Astrocyte (in vitro differentiated cells and primary cell): ENCODE data around the gene RPEL1. TPM values are rescaled to one million over a fixed set of nuclear protein-coding genes. Genes with fewer than 3 reads are reported as not detected.

ENCODE experiments used
- DNase-seq: peaks from one replicate; pipeline ENCODE4 v3.0.0-alpha.2; 2010; ENCODE audit warnings: low read depth
- FAIRE-seq: peaks from 2 replicates; lab custom pipeline; 2011; peaks lifted over from hg19 to GRCh38; lab: Jason Lieb, UNC
- H2AFZ ChIP-seq: 2 replicates; pipeline ENCODE4 v1.6.0; 2012; ENCODE audit warnings: low read depth, low read length, inconsistent platforms
- H3K27ac ChIP-seq: 2 replicates; pipeline ENCODE4 v1.5.1; 2011; ENCODE audit warnings: low read depth, low read length, inconsistent platforms
- H3K27me3 ChIP-seq: 2 replicates; pipeline ENCODE4 v1.6.0; 2011; ENCODE audit warnings: low read length, inconsistent platforms; ENCODE audit not compliant: insufficient read depth
- H3K36me3 ChIP-seq: 2 replicates; pipeline ENCODE4 v1.5.1; 2011; ENCODE audit warnings: low read length, inconsistent platforms; ENCODE audit not compliant: insufficient read depth
- H3K4me1 ChIP-seq: 2 replicates; pipeline ENCODE4 v1.5.1; 2011; ENCODE audit warnings: low read length, inconsistent platforms; ENCODE audit not compliant: insufficient read depth
- H3K4me2 ChIP-seq: 2 replicates; pipeline ENCODE4 v1.6.0; 2012; ENCODE audit warnings: low read length, inconsistent platforms
- H3K4me3 ChIP-seq: 2 replicates; pipeline ENCODE4 v1.5.1; 2011; ENCODE audit warnings: low read depth, mild to moderate bottlenecking, low read length, inconsistent platforms; ENCODE audit not compliant: insufficient read depth
- H3K79me2 ChIP-seq: 2 replicates; pipeline ENCODE4 v1.6.0; 2012; ENCODE audit warnings: mild to moderate bottlenecking, low read length, inconsistent platforms; ENCODE audit not compliant: insufficient read depth
- H3K9ac ChIP-seq: 2 replicates; pipeline ENCODE4 v1.6.0; 2012; ENCODE audit warnings: mild to moderate bottlenecking, low read length, inconsistent platforms
- H3K9me3 ChIP-seq: 2 replicates; pipeline ENCODE4 v1.5.1; 2012; ENCODE audit warnings: low read depth, mild to moderate bottlenecking, low read length, inconsistent platforms; ENCODE audit not compliant: insufficient read depth
- H4K20me1 ChIP-seq: 2 replicates; pipeline ENCODE4 v1.6.0; 2012; ENCODE audit warnings: low read length, inconsistent platforms; ENCODE audit not compliant: insufficient read depth
- H3K27ac Mint-ChIP-seq: one replicate; pipeline ENCODE4 v1.8.0; 2021; ENCODE audit warnings: mild to moderate bottlenecking, mixed read lengths; ENCODE audit not compliant: unreplicated experiment
- H3K27me3 Mint-ChIP-seq: one replicate; pipeline ENCODE4 v1.8.0; 2021; ENCODE audit warnings: low read depth, mixed read lengths; ENCODE audit not compliant: unreplicated experiment
- H3K36me3 Mint-ChIP-seq: one replicate; pipeline ENCODE4 v1.8.0; 2021; ENCODE audit warnings: low read depth, mixed read lengths; ENCODE audit not compliant: unreplicated experiment
- H3K4me1 Mint-ChIP-seq: one replicate; pipeline ENCODE4 v1.8.0; 2021; ENCODE audit warnings: low read depth, mixed read lengths; ENCODE audit not compliant: unreplicated experiment
- H3K4me3 Mint-ChIP-seq: one replicate; pipeline ENCODE4 v1.8.0; 2021; ENCODE audit warnings: mild to moderate bottlenecking, moderate library complexity, mixed read lengths; ENCODE audit not compliant: unreplicated experiment
- H3K9me3 Mint-ChIP-seq: one replicate; pipeline ENCODE4 v1.8.0; 2021; ENCODE audit warnings: mild to moderate bottlenecking, mixed read lengths; ENCODE audit not compliant: unreplicated experiment
- EZH2 ChIP-seq: IDR thresholded peaks from 2 replicates; pipeline ENCODE4 v1.6.1; 2012; ENCODE audit warnings: mild to moderate bottlenecking, low read length, inconsistent platforms; ENCODE audit not compliant: insufficient read depth
- total RNA-seq: library from RNA; stranded (reverse); gene quantifications from 2 replicates; pipeline ENCODE4 v1.2.1, GENCODE V29; 2021
- TF ChIP-seq, protein P1 (sequence below): IDR thresholded peaks from 2 replicates; pipeline ENCODE4 v1.5.1; 2011; ENCODE audit warnings: low read depth, mild to moderate bottlenecking, inconsistent platforms, low read length, moderate library complexity; ENCODE audit not compliant: insufficient read depth

The RPEL1 gene
- total RNA-seq, 1 donor from 2014 or later, result not detected

DNA sequence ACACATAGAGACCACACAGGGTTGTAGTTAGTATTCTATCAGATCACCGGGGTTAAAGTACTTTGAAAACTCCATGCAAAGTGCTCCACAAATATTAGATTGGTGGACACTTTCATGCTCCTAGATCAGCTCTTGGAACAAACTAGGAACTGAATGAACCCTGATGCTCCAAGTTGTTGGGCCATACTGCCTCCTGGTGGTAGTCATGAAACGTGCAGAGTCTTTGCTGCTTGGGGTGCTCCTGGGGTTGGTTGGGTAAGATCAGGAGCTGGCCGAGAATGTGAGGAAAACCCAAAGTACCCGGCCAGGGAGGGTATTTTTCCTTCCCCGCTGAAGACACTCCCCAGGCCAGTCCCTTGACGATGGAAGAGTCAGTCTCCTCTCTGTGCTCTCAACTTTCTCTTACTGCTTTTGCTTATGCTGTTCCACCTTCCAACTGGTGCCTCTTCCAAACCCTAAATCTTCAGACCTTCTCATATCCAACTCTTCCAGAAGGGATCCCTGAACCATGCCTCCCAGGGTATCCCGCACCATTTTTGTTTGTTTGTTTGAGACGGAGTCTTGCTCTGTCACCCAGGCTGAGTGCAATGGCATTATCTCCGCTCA is 918 bp upstream of the RPEL1 start:
- no peak overlapping the region for H2AFZ ChIP-seq

DNA sequence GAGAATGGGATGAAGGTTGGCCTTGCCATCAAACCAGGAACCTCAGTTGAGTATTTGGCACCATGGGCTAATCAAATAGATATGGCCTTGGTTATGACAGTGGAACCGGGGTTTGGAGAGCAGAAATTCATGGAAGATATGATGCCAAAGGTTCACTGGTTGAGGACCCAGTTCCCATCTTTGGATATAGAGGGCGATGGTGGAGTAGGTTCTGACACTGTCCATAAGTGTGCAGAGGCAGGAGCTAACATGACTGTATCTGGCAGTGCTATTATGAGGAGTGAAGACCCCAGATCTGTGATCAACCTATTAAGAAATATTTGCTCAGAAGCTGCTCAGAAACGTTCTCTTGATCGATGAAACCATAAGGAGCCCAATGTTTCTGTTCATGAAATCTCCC is 637 bp downstream of the RPEL1 start:
- Histone ChIP-seq H3K27me3 (no peaks in the 10 kb centered on the region), H3K4me2 (no peak overlapping the region), H4K20me1 (no peaks in the 10 kb centered on the region), H3K9ac (no peak overlapping the region), H3K36me3 (no peaks in the 10 kb centered on the region), H3K9me3 (no peaks in the 10 kb centered on the region), H3K27ac (no peak overlapping the region), H3K79me2 (no peaks in the 10 kb centered on the region), H3K4me1 (peaks cover 5% of the 10 kb centered on the region), H2AFZ (no peak overlapping the region), H3K4me3 (no peak overlapping the region)
- Mint-ChIP-seq H3K4me3 (no peak overlapping the region), H3K27me3 (no peaks in the 10 kb centered on the region), H3K27ac (no peak overlapping the region), H3K36me3 (no peaks in the 10 kb centered on the region), H3K4me1 (peaks cover 7% of the 10 kb centered on the region), H3K9me3 (peaks cover 3% of the 10 kb centered on the region)
- TF ChIP-seq, protein P1, sequence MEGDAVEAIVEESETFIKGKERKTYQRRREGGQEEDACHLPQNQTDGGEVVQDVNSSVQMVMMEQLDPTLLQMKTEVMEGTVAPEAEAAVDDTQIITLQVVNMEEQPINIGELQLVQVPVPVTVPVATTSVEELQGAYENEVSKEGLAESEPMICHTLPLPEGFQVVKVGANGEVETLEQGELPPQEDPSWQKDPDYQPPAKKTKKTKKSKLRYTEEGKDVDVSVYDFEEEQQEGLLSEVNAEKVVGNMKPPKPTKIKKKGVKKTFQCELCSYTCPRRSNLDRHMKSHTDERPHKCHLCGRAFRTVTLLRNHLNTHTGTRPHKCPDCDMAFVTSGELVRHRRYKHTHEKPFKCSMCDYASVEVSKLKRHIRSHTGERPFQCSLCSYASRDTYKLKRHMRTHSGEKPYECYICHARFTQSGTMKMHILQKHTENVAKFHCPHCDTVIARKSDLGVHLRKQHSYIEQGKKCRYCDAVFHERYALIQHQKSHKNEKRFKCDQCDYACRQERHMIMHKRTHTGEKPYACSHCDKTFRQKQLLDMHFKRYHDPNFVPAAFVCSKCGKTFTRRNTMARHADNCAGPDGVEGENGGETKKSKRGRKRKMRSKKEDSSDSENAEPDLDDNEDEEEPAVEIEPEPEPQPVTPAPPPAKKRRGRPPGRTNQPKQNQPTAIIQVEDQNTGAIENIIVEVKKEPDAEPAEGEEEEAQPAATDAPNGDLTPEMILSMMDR, result peak; percentile 8
- no peak for TF ChIP-seq EZH2
- DNase-seq, result no peak
- FAIRE-seq, result no peak

More for the DNA sequence above, 918 bp upstream of the RPEL1 start:
- no peaks in the 10 kb centered on the region for H4K20me1 ChIP-seq
- no peak overlapping the region for H3K4me3 ChIP-seq
- H3K36me3 ChIP-seq, result no peaks in the 10 kb centered on the region
- no peak overlapping the region for H3K4me3 Mint-ChIP-seq
- H3K79me2 ChIP-seq, result no peaks in the 10 kb centered on the region
- no peaks in the 10 kb centered on the region for H3K9me3 Mint-ChIP-seq
- peak; percentile 45 for FAIRE-seq
- H3K4me2 ChIP-seq, result no peak overlapping the region
- H3K4me1 ChIP-seq, result peaks cover 7% of the 10 kb centered on the region
- H3K36me3 Mint-ChIP-seq, result no peaks in the 10 kb centered on the region
- no peak overlapping the region for H3K27ac ChIP-seq
- no peaks in the 10 kb centered on the region for H3K9me3 ChIP-seq
- H3K9ac ChIP-seq, result no peak overlapping the region
- peaks cover 7% of the 10 kb centered on the region for H3K4me1 Mint-ChIP-seq
- H3K27me3 Mint-ChIP-seq, result no peaks in the 10 kb centered on the region
- no peak for DNase-seq
- no peaks in the 10 kb centered on the region for H3K27me3 ChIP-seq
- no peak overlapping the region for H3K27ac Mint-ChIP-seq
- TF ChIP-seq EZH2, result no peak
- TF ChIP-seq, protein P1, result peak; percentile 93

DNA sequence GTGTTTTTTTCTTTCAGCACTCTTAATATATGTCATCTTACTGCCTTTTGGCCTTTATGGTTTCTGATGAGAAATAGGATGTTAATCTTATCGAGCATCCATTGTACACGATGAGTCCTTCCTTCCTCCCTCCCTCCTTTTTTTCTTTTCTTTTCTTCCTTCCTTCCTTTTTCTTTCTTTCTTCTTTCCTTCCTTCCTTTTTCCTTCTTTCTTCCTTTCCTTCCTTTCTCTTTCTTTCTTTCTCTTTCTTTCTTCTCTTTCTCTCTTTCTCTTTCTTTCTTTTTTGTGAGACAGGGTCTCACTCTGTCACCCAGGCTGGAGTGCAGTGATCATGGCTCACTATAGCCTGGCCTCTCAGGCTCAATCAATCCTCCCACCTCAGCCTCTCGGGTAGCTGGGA is 8.4 kb downstream of the RPEL1 start:
- no peak overlapping the region for H3K9ac ChIP-seq
- no peak overlapping the region for H3K4me2 ChIP-seq
- H3K9me3 ChIP-seq, result no peaks in the 10 kb centered on the region
- H3K27me3 Mint-ChIP-seq, result no peaks in the 10 kb centered on the region
- H2AFZ ChIP-seq, result no peak overlapping the region
- H3K27me3 ChIP-seq, result no peaks in the 10 kb centered on the region
- no peak overlapping the region for H3K4me3 Mint-ChIP-seq
- H3K27ac ChIP-seq, result no peak overlapping the region
- no peak overlapping the region for H3K4me3 ChIP-seq
- DNase-seq (no peak), FAIRE-seq (no peak)
- peaks cover 2% of the 10 kb centered on the region for H3K36me3 Mint-ChIP-seq
- no peaks in the 10 kb centered on the region for H3K79me2 ChIP-seq
- H4K20me1 ChIP-seq, result no peaks in the 10 kb centered on the region
- no peaks in the 10 kb centered on the region for H3K36me3 ChIP-seq
- peaks cover 11% of the 10 kb centered on the region for H3K9me3 Mint-ChIP-seq
- no peaks in the 10 kb centered on the region for H3K4me1 ChIP-seq
- no peak overlapping the region for H3K27ac Mint-ChIP-seq
- TF ChIP-seq, protein P1, result no peak
- TF ChIP-seq EZH2, result no peak
- H3K4me1 Mint-ChIP-seq, result peaks cover 6% of the 10 kb centered on the region
